HepG2 (cell line): Measurements from ENCODE around the gene MYO3B. TPM values are rescaled to one million over a fixed set of nuclear protein-coding genes. Genes with fewer than 3 reads are reported as not detected.
A peak's percentile ranks its signal among the peaks of the same experiment; 100 is the strongest.

Source experiments
- ATF4 ChIP-seq, 2 experiments: fragments of 450-650 bp in 1 of 2; sonication (generic) in 1 of 2; formaldehyde crosslinking; IDR thresholded peaks; 2 replicates each; pipeline versions ENCODE4 v1.5.0 to v1.8.0; 2020 to 2022; ENCODE audit warnings: mild to moderate bottlenecking in 1 of 2, missing genetic modification reagents in 1 of 2
- EHMT2 ChIP-seq: fragments of 200-600 bp; sonication (generic); IDR thresholded peaks from 2 replicates; pipeline ENCODE4 v1.7.0; 2017; ENCODE audit warnings: antibody characterized with exemption, low read depth, low read length, borderline replicate concordance
- GFI1 ChIP-seq: sonication (generic); formaldehyde crosslinking; IDR thresholded peaks from 2 replicates; pipeline ENCODE4 v1.5.0; 2020; ENCODE audit warnings: missing genetic modification reagents, mild to moderate bottlenecking, borderline replicate concordance
- HNRNPK ChIP-seq: fragments of 200-400 bp; formaldehyde crosslinking; IDR thresholded peaks from 2 replicates; pipeline ENCODE4 v1.6.1; 2018; ENCODE audit warnings: low read length, low read depth, moderate library complexity, mild to moderate bottlenecking; ENCODE audit not compliant: poor library complexity, severe bottlenecking
- RFX3 ChIP-seq: IDR thresholded peaks from 2 replicates; pipeline ENCODE4 v1.6.1; 2016; ENCODE audit warnings: missing biosample characterization, missing genetic modification reagents
- SMAD9 ChIP-seq: sonication (generic); formaldehyde crosslinking; IDR thresholded peaks from 2 replicates; pipeline ENCODE4 v1.5.1; 2020; ENCODE audit warnings: mild to moderate bottlenecking, missing genetic modification reagents
- THAP11 ChIP-seq: IDR thresholded peaks from 2 replicates; pipeline ENCODE4 v1.6.1; 2016; ENCODE audit warnings: missing biosample characterization, missing genetic modification reagents
- ZNF468 ChIP-seq: sonication (generic); formaldehyde crosslinking; IDR thresholded peaks from 2 replicates; pipeline ENCODE4 v1.8.0; 2022; ENCODE audit warnings: mild to moderate bottlenecking, moderate library complexity, missing genetic modification reagents
- polyA plus RNA-seq, 8 experiments: library from polyadenylated mRNA; depleted of rRNA in 3 of 8; stranded (reverse) in 7 of 8; unstranded in 1 of 8; fragments of >200 nt; fragmentation: Illumina TruSeq in 4 of 8; extraction: Trizol in 4 of 8; gene quantifications; 2 replicates each; pipeline versions ENCODE4 v1.2.1 to v1.2.3, GENCODE V29; 2011 to 2016; ENCODE audit warnings: low read depth in 4 of 8, missing spikeins in 1 of 8, mixed read lengths in 1 of 8; ENCODE audit not compliant: insufficient read depth in 1 of 8
- total RNA-seq, 5 experiments: library from RNA; depleted of rRNA; stranded (reverse); fragments of >200 nt; fragmentation: Illumina TruSeq; extraction: Trizol; gene quantifications; 2 replicates each; pipeline ENCODE4 v1.2.3, GENCODE V29; 2016; ENCODE audit warnings: low read depth in 1 of 5
- TF ChIP-seq, protein P1 (sequence below): sonication (generic); formaldehyde crosslinking; conservative IDR thresholded peaks from 2 replicates; pipeline ENCODE4 v1.8.0; 2022; ENCODE audit warnings: low read depth, missing genetic modification reagents
- TF ChIP-seq, protein P2 (sequence below): sonication (generic); formaldehyde crosslinking; IDR thresholded peaks from 2 replicates; pipeline ENCODE4 v1.4.0; 2020; ENCODE audit warnings: missing genetic modification reagents
- TF ChIP-seq, protein P3 (sequence below): sonication (generic); formaldehyde crosslinking; conservative IDR thresholded peaks from 2 replicates; pipeline ENCODE4 v1.4.0; 2020; ENCODE audit warnings: missing genetic modification reagents
- TF ChIP-seq, protein P4 (sequence below): sonication (generic); formaldehyde crosslinking; IDR thresholded peaks from 2 replicates; pipeline ENCODE4 v1.5.0; 2020; ENCODE audit warnings: mild to moderate bottlenecking, missing genetic modification reagents, moderate library complexity

MYO3B gene
- total and polyA plus RNA-seq, 2 of the 13 experiments (the other 11 are each of a cell fraction or from before 2014, with no cell fraction given) = 0.01 TPM; not detected in 1

GRCh38 chr2:170455617-170456426 is 277.9 kb downstream of the MYO3B start (continued):
- TF ChIP-seq GFI1 (CRISPR knock-in tag) = no peak
- TF ChIP-seq, protein P1, sequence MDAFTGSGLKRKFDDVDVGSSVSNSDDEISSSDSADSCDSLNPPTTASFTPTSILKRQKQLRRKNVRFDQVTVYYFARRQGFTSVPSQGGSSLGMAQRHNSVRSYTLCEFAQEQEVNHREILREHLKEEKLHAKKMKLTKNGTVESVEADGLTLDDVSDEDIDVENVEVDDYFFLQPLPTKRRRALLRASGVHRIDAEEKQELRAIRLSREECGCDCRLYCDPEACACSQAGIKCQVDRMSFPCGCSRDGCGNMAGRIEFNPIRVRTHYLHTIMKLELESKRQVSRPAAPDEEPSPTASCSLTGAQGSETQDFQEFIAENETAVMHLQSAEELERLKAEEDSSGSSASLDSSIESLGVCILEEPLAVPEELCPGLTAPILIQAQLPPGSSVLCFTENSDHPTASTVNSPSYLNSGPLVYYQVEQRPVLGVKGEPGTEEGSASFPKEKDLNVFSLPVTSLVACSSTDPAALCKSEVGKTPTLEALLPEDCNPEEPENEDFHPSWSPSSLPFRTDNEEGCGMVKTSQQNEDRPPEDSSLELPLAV (CRISPR knock-in tag) = no peak
- TF ChIP-seq HNRNPK = peak; percentile 82
- TF ChIP-seq, protein P2, sequence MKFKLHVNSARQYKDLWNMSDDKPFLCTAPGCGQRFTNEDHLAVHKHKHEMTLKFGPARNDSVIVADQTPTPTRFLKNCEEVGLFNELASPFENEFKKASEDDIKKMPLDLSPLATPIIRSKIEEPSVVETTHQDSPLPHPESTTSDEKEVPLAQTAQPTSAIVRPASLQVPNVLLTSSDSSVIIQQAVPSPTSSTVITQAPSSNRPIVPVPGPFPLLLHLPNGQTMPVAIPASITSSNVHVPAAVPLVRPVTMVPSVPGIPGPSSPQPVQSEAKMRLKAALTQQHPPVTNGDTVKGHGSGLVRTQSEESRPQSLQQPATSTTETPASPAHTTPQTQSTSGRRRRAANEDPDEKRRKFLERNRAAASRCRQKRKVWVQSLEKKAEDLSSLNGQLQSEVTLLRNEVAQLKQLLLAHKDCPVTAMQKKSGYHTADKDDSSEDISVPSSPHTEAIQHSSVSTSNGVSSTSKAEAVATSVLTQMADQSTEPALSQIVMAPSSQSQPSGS (CRISPR knock-in tag) = peak; percentile 71; the same call in 1 of the 2 replicates
- peak; percentile 35 for TF ChIP-seq THAP11 (CRISPR knock-in tag)
- TF ChIP-seq RFX3 (CRISPR knock-in tag) = no peak
- TF ChIP-seq ATF4 (CRISPR knock-in tag; IDR thresholded peaks at IDR 0.05) = peak in 1 of 2 experiments; percentile 55; a peak in 2 of 4 replicates
- TF ChIP-seq, protein P3, sequence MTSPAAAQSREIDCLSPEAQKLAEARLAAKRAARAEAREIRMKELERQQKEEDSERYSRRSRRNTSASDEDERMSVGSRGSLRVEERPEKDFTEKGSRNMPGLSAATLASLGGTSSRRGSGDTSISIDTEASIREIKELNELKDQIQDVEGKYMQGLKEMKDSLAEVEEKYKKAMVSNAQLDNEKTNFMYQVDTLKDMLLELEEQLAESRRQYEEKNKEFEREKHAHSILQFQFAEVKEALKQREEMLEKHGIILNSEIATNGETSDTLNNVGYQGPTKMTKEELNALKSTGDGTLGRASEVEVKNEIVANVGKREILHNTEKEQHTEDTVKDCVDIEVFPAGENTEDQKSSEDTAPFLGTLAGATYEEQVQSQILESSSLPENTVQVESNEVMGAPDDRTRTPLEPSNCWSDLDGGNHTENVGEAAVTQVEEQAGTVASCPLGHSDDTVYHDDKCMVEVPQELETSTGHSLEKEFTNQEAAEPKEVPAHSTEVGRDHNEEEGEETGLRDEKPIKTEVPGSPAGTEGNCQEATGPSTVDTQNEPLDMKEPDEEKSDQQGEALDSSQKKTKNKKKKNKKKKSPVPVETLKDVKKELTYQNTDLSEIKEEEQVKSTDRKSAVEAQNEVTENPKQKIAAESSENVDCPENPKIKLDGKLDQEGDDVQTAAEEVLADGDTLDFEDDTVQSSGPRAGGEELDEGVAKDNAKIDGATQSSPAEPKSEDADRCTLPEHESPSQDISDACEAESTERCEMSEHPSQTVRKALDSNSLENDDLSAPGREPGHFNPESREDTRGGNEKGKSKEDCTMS (CRISPR knock-in tag) = no peak
- TF ChIP-seq SMAD9 (CRISPR knock-in tag) = no peak
- TF ChIP-seq ZNF468 (CRISPR knock-in tag) = no peak
- TF ChIP-seq, protein P4, sequence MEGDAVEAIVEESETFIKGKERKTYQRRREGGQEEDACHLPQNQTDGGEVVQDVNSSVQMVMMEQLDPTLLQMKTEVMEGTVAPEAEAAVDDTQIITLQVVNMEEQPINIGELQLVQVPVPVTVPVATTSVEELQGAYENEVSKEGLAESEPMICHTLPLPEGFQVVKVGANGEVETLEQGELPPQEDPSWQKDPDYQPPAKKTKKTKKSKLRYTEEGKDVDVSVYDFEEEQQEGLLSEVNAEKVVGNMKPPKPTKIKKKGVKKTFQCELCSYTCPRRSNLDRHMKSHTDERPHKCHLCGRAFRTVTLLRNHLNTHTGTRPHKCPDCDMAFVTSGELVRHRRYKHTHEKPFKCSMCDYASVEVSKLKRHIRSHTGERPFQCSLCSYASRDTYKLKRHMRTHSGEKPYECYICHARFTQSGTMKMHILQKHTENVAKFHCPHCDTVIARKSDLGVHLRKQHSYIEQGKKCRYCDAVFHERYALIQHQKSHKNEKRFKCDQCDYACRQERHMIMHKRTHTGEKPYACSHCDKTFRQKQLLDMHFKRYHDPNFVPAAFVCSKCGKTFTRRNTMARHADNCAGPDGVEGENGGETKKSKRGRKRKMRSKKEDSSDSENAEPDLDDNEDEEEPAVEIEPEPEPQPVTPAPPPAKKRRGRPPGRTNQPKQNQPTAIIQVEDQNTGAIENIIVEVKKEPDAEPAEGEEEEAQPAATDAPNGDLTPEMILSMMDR (CRISPR knock-in tag) = 0 out of 2 replicates have a peak, but pooled peaks have one; percentile 3
- peak; percentile 95 for TF ChIP-seq EHMT2
